Neural crest cell (in vitro differentiated cells): ENCODE measurements around the gene EHD1. TPM values are rescaled to one million over a fixed set of nuclear protein-coding genes. Genes with fewer than 3 reads are reported as not detected.

Source experiments
- DNase-seq: peaks from one replicate; pipeline ENCODE4 v3.0.0; 2021; ENCODE audit warnings: low read depth, mixed read lengths, low spot score
- H3K27ac Mint-ChIP-seq: one replicate; pipeline ENCODE4 v1.8.0; 2021; ENCODE audit warnings: mild to moderate bottlenecking, mixed read lengths; ENCODE audit not compliant: unreplicated experiment
- H3K27me3 Mint-ChIP-seq: 2 replicates; pipeline ENCODE4 v1.8.0; 2021; ENCODE audit warnings: low read depth, mild to moderate bottlenecking, mixed read lengths
- H3K36me3 Mint-ChIP-seq: 2 replicates; pipeline ENCODE4 v1.8.0; 2021; ENCODE audit warnings: low read depth, mild to moderate bottlenecking, mixed read lengths
- H3K4me1 Mint-ChIP-seq: 2 replicates; pipeline ENCODE4 v1.8.0; 2021; ENCODE audit warnings: mixed read lengths
- H3K4me3 Mint-ChIP-seq: one replicate; pipeline ENCODE4 v1.8.0; 2021; ENCODE audit warnings: mild to moderate bottlenecking, mixed read lengths
- H3K9me3 Mint-ChIP-seq: 2 replicates; pipeline ENCODE4 v1.8.0; 2021; ENCODE audit warnings: mixed read lengths
- total RNA-seq: library from RNA; stranded (reverse); gene quantifications from 2 replicates; pipeline ENCODE4 v1.2.1, GENCODE V29; 2021
- TF ChIP-seq, protein P1 (sequence below): fragments of 200-600 bp; sonication (generic); conservative IDR thresholded peaks from 2 replicates; pipeline ENCODE4 v1.5.0; 2021; ENCODE audit warnings: antibody characterized with exemption, mild to moderate bottlenecking

Gene EHD1
- total RNA-seq, 1 donor from 2014 or later, result 74.2 TPM

DNA sequence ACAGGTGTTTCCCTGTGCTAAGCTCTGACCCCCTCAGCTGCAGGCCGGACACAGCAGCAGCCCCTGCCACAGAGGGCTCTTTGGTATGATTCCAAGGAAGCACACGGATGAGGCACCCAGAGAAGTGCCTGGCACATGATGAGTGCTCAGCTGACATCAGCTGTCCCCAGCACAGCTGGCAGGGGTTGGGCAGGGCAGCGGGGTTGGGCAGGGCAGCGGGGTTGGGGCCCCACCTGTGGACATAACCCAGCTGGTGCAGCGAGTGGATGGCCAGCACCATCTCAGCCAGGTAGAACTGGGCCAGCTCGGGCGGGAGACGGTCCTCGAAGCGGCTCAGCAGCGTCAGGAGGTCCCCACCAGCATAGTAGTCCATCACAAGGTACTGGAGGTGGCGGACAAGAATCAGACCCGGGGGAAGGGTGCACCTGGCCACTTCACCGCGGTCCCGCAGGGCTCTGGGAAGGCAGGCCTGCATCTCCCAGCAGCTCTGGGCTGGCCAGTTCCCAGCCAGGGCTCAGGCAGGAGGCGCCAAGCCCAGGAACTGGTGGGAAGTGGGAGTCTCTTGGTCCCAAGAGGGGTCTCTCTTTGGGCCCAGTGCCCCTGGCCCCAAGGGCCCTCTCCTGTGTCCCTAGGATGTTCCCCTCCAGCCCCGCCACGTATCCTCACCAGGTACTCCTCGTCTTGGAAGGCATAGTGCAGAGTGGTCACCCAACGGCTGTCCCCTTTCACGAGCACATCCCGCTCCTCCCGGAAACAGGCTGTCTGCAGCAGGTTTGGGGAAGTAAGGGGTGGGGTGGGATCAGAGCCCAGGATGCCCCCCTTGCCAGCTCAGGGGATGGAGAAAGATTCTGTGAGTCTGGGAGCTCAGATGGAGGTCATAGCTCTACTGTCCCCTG is 38.3 kb downstream of the EHD1 start:
- Mint-ChIP-seq H3K9me3 (no peaks in the 10 kb centered on the region), H3K4me3 (no peak overlapping the region), H3K27me3 (peaks cover 13% of the 10 kb centered on the region), H3K36me3 (no peaks in the 10 kb centered on the region), H3K27ac (no peak overlapping the region), H3K4me1 (peaks cover 9% of the 10 kb centered on the region)
- DNase-seq, result no peak
- TF ChIP-seq, protein P1, sequence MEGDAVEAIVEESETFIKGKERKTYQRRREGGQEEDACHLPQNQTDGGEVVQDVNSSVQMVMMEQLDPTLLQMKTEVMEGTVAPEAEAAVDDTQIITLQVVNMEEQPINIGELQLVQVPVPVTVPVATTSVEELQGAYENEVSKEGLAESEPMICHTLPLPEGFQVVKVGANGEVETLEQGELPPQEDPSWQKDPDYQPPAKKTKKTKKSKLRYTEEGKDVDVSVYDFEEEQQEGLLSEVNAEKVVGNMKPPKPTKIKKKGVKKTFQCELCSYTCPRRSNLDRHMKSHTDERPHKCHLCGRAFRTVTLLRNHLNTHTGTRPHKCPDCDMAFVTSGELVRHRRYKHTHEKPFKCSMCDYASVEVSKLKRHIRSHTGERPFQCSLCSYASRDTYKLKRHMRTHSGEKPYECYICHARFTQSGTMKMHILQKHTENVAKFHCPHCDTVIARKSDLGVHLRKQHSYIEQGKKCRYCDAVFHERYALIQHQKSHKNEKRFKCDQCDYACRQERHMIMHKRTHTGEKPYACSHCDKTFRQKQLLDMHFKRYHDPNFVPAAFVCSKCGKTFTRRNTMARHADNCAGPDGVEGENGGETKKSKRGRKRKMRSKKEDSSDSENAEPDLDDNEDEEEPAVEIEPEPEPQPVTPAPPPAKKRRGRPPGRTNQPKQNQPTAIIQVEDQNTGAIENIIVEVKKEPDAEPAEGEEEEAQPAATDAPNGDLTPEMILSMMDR, result no peak

DNA sequence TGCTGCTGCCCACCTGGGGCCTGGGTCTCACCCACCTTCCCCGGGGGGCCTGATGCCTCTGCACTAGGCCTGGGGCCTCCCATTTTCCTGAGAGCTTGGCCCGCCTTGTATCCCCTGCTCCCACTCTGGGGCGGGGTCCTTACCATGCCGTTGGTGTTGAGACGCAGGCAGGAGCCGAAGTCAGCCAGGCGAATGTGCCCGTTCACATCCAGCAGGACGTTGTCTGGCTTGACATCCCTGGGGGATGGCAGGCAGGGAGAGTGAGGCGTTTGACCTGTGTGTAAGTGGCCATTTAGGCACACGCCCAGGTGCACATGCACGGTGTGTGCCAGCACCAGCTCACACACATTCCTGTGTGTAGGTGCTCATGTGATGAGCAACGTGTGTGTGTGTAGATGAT is 39.1 kb downstream of the EHD1 start:
- no peak for DNase-seq
- Mint-ChIP-seq H3K27me3 (peaks cover 10% of the 10 kb centered on the region), H3K27ac (peak overlapping the region; percentile 60), H3K4me3 (no peak overlapping the region), H3K9me3 (no peaks in the 10 kb centered on the region), H3K36me3 (no peaks in the 10 kb centered on the region), H3K4me1 (peaks cover 9% of the 10 kb centered on the region)
- TF ChIP-seq, protein P1, result no peak

DNA sequence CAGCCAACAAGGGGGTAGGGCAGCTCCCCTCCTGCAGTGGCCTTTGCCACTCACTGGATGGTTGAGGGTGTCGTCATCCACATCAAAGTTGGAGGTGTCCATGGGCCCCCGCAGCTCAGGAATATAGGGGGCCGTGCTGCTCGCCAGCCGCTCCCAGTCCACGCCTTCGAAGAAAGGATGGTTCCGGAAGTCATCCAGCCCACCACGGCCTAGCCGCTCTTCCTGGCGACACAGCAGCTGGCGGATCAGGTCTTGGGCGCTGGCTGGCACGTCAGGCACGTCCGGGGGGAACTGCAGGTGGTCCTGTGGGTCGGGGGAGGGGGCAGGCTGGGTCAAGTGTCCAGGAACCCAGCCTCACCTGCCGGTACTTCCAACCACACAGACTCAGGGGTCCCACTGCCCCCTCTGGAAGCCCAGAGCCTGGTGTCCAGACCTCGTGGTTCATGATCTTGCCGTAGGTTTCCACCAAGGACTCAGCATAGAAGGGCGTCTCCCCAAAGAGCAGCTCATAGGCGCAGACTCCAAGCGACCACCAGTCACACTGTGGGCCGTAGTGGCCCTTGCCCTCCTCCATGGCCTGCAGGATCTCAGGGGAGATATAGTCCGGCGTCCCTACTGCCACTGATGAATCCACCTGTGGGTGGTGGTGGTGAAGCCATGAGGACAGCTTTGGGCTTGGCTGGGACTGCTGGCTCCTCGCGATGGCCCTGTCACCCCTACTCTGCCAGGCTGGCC is 39.7 kb downstream of the EHD1 start:
- peaks cover 6% of the 10 kb centered on the region for H3K27me3 Mint-ChIP-seq
- H3K4me1 Mint-ChIP-seq, result peaks cover 5% of the 10 kb centered on the region
- H3K27ac Mint-ChIP-seq, result no peak overlapping the region
- no peak for DNase-seq
- no peak overlapping the region for H3K4me3 Mint-ChIP-seq
- no peaks in the 10 kb centered on the region for H3K36me3 Mint-ChIP-seq
- no peaks in the 10 kb centered on the region for H3K9me3 Mint-ChIP-seq
- TF ChIP-seq, protein P1, result no peak

DNA sequence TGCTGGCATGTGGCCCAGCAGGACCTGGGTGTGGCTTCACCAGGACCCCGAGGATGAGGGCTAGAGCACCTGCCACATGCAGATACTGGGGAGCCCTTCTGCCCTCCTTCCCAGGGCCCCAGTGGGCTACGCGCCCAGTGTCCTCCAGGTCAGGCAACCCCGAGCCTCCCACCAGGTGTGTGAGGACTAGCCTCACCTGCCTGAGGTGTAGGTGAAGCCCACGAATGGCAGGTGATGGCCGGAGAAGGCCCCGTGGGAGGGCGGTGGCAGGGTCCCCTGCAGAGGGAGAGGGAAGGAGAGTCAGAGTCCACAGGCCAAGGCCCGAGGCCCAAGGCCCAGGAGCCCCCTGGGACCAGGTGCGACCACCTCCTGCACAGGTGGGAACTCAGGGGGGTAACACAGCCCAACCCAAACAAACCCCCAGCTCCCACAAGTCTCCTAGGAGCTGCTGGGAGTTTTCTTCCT is 40.5 kb downstream of the EHD1 start:
- Mint-ChIP-seq H3K36me3 (no peaks in the 10 kb centered on the region), H3K4me3 (no peak overlapping the region), H3K9me3 (no peaks in the 10 kb centered on the region), H3K27me3 (peaks cover under 1% of the 10 kb centered on the region), H3K4me1 (peaks cover under 1% of the 10 kb centered on the region), H3K27ac (no peak overlapping the region)
- DNase-seq, result no peak
- TF ChIP-seq, protein P1, result no peak

DNA sequence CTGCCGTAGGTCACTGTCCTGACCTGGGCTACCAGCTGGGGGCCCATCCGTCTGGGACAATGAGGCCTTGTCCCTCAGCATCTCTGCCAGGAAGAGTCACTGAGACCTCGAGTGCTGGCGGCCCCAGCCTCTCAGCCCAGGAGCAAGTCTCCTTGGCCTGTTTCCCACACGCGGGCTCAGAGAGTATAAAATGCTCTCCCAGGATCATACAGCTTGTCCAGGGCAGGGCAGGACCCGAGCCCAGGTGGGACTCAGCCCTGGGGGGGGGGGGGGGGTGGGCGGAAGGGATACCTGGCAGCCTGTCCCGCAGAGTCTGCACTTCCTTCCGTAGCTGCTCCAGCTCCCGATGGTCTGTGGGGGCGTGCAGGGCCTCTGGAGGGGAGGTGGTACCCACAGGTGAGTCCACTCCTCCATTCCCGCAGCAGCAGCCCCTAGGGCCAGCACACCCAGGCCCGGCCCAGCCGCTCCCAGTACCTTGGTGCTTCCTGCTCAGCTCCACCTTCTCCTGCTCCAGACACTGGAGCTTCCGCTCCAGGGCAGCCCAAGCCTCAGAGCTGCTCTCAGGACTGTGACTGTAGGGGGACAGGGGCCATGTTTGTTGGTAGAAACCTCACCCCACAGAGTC is 41.9 kb downstream of the EHD1 start:
- Mint-ChIP-seq H3K4me1 (no peaks in the 10 kb centered on the region), H3K4me3 (no peak overlapping the region)

More for the DNA sequence above, 41.9 kb downstream of the EHD1 start:
- DNase-seq, result no peak
- no peaks in the 10 kb centered on the region for H3K36me3 Mint-ChIP-seq
- no peak overlapping the region for H3K27ac Mint-ChIP-seq
- no peaks in the 10 kb centered on the region for H3K9me3 Mint-ChIP-seq
- TF ChIP-seq, protein P1, result no peak
- H3K27me3 Mint-ChIP-seq, result no peaks in the 10 kb centered on the region
